ENCODE measurements around the gene COL2A1.

- TF ChIP-seq CTCF (IDR thresholded peaks at IDR 0.05), result no peak
- TF ChIP-seq POLR2A (IDR thresholded peaks at IDR 0.05), result no peak
- no peak for TF ChIP-seq EP300 (IDR thresholded peaks at IDR 0.05)
Measured at GRCh38 chr12:47989023-47989417, 15.3 kb downstream of the COL2A1 start.

Data from stomach (tissue), 4 donors.